ENCODE measurements around the gene KIF5C. TPM values are rescaled to one million over a fixed set of nuclear protein-coding genes. Genes with fewer than 3 reads are reported as not detected.
"Not testable (repeated sequence)": the region's sequence is repeated elsewhere in the genome, so short reads cannot be mapped to it uniquely, and the experiment has no call there.

Gene KIF5C
- under 0.01 TPM in 2 replicates for total RNA-seq

DNA sequence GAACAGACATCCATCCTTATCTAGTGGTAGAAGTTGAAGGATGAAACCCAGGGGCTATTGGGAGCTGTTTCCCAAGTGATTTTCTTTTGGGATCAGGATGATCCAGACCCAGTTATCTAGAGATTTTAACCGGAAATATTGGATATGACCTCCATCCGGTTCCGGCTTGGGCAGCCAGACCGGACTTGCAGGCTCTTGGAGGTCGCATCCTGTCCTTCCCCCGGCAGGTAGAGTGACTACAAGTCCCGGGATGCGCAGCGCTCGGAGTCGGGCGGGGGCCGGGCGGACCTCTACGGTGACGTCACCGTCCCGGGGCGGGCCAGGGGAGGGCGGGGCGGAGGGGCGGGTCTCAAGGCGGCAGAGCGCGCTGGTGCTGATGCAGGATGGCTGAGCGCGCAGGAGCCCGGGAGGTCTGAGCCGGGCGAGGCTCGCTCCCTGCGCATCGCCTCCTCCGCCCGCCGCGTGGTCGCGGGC, at the start of gene KIF5C:
Gene KIF5C, plus strand, starts transcription at position 360 of the 474 bp plus-strand sequence. CDS start 391 bp downstream, outside the sequence.
- peak; percentile 3 to 56 for DNase-seq (ENCODE audit: low read depth in 2 of 2)

- no peak for DNase-seq (ENCODE audit: low read depth in 2 of 2)
Measured at GRCh38 chr2:148826791-148827190, 48.2 kb upstream of the KIF5C start.

- DNase-seq (ENCODE audit: low read depth in 2 of 2), result peak in 1 of 2 donors; percentile 26
Measured at GRCh38 chr2:148828941-148829340, 46.1 kb upstream of the KIF5C start.

DNA sequence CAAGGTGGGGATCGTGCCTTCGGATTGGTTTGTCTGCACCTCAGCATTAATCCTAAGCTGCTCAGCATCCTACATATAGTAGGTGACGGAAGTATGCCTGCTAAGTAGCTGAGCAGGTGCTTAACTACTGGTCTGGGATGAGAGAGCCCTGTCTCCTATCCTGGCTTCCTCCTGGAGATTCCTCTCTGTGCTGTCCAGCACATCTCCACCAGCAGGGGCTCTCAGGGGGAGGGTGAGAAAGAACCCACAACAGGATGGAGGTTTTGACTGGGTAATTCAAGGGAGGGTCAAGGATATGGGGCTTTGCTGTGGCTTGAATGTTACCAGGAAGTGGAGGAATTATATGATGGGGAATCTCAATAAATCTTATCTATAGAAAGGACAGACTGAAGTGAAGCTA, 45.4 kb upstream of the KIF5C start:
- no peak for DNase-seq (ENCODE audit: low read depth in 2 of 2)

DNA sequence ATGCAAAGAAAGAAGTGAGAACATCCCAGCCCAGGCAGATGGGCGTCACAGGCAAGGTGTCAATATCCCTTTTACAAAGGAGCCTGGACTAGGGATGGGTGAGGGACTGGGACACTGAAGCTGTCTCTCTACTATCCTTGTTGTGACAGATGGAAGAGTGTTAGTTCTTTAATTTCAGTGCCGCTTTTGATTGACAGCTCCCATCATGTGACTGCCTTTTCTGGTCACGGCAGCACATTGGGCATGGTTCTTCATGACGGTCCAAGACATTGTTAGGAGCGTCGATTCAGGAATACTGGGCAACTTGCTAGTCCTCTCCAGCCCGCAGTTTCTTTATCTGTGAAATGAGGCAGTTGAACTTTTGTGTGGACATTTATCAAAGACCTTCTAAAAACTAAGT, 42.4 kb upstream of the KIF5C start:
- DNase-seq (ENCODE audit: low read depth in 2 of 2), result no peak

- no peak for DNase-seq (ENCODE audit: low read depth in 2 of 2)
Measured at GRCh38 chr2:148842050-148842449, 33.0 kb upstream of the KIF5C start.

DNA sequence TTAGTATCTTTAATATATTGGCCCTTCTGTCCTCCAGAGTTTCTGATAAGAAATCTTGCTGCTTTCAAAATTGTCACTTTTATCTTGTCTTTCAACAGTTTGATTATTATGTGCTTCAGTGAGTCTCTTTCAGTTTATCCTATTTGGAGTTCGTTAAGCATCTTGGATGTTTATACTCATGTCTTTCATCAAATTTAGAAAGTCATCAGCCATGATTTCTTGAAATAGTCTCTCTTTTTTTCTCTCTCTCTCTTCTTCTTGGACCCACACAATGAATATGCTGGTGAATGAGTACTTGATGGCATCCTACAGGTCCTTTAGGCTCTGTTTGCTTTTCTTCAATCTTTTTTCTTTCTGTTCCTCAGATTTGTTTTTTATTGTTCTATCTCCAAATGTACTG, 26.9 kb upstream of the KIF5C start:
- DNase-seq (ENCODE audit: low read depth in 2 of 2), result no peak

DNA sequence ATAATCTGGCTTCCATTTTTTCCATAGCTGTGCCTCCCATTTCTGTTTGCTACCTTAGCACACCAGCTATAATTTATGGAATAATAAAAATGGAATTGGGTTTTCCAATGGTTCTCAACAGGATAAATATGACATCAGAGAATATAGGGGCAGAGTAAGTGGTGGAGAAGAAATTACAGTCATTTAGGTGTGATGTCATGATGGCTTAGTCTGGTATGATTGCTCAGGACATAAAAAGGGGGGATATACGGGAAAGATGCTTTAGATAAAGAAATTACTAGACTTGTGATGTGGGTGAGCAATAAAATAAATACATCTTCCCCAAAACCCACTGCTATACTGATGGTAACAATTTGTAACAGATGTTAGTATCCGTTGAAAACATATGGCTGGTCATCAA, 21.6 kb upstream of the KIF5C start:
- no peak for DNase-seq (ENCODE audit: low read depth in 2 of 2)

GRCh38 chr2:148860037-148860436, 15.0 kb upstream of the KIF5C start:
- DNase-seq (ENCODE audit: low read depth in 2 of 2), result no peak

GRCh38 chr2:148861367-148861766, 13.7 kb upstream of the KIF5C start:
- no peak for DNase-seq (ENCODE audit: low read depth in 2 of 2)

- not testable (repeated sequence) for DNase-seq (ENCODE audit: low read depth in 2 of 2)
Measured at GRCh38 chr2:148862478-148862877, 12.5 kb upstream of the KIF5C start.

DNA sequence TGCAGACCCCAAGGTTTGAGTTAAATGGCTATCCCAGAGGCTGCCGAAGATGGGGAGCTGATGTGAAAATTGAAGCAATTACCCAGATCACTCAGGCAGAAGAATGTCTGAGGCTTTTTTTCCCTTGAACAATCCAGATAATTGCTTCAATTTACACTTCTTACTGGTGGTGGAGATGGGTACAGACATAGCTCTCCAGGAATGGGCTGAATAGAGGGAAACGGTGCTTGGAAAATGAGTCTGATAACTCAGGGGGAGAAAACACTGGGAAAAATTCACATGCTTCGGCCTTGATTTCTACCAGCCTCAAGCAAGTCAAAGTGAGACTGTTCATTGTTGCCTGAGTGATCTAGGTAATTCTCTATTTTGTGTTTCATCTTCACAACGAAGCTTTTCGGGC, 9.5 kb upstream of the KIF5C start:
- DNase-seq (ENCODE audit: low read depth in 2 of 2), result no peak

DNA sequence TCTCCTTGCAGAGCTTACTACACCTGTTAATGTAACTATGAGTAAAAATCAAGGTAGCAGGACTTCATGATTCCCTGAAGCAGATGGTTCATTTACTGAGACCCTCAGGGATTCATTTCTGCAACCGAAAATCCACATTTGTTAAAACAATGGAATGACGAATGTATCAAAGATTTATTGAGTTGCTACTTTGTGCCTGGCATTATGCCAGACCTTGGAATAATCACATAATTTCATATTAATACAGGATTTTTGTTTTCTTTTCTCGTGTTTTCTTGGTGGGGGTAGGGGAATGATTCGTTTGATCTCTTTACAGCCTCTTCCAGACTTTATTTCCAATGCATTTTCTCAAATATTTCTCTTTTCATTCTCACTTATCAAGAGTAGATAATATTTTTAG, 8.9 kb upstream of the KIF5C start:
- no peak for DNase-seq (ENCODE audit: low read depth in 2 of 2)

GRCh38 chr2:148867079-148867769, 7.8 kb upstream of the KIF5C start:
- DNase-seq (ENCODE audit: low read depth in 2 of 2), result no peak

GRCh38 chr2:148875387-148876051, 492 bp downstream of the KIF5C start:
- no peak for DNase-seq (ENCODE audit: low read depth in 2 of 2)

- DNase-seq (ENCODE audit: low read depth in 2 of 2), result no peak
Measured at GRCh38 chr2:148876202-148876594, 1.2 kb downstream of the KIF5C start.

- no peak for DNase-seq (ENCODE audit: low read depth in 2 of 2)
Measured at GRCh38 chr2:148876595-148877402, 1.8 kb downstream of the KIF5C start.

- DNase-seq (ENCODE audit: low read depth in 2 of 2), result no peak
Measured at GRCh38 chr2:148877403-148877740, 2.3 kb downstream of the KIF5C start.

GRCh38 chr2:148880636-148881035, 5.6 kb downstream of the KIF5C start:
- DNase-seq (ENCODE audit: low read depth in 2 of 2), result no peak

GRCh38 chr2:148882051-148882450, 7.0 kb downstream of the KIF5C start:
- no peak for DNase-seq (ENCODE audit: low read depth in 2 of 2)

- DNase-seq (ENCODE audit: low read depth in 2 of 2), result no peak
Measured at GRCh38 chr2:148885209-148885608, 10.2 kb downstream of the KIF5C start.

DNA sequence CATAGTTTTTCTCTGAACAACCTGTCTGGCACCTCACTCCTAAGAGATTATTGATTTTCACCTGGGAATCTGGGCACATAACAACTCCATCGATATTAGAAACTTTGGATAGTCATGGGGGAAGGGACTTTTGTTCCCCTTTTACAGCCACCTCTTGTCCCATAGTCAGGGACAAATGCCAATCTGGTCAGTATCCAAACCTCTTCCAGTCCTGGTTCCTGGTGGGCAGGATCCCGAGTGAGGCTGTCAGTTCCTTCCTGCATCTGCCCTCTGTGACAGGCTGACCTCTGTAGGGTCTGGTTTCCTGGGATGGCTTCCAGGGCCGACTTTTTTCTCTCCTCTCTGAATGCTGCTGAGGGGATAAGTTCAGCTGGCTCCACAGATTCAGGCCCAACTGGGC, 11.0 kb downstream of the KIF5C start:
- DNase-seq (ENCODE audit: low read depth in 2 of 2), result no peak
